HG02759 (cell line): ENCODE data around the gene MAGIX.
A peak's percentile ranks its signal among the peaks of the same experiment; 100 is the strongest.
"Not testable (repeated sequence)": the region's sequence is repeated elsewhere in the genome, so short reads cannot be mapped to it uniquely, and the experiment has no call there.

Experiments
- ATAC-seq: cut with Tn5 transposase; IDR thresholded peaks from one replicate; pipeline ENCODE4 v1.9.1; 2021; ENCODE audit warnings: mild to moderate bottlenecking, moderate library complexity; ENCODE audit not compliant: unreplicated experiment

The MAGIX gene

DNA sequence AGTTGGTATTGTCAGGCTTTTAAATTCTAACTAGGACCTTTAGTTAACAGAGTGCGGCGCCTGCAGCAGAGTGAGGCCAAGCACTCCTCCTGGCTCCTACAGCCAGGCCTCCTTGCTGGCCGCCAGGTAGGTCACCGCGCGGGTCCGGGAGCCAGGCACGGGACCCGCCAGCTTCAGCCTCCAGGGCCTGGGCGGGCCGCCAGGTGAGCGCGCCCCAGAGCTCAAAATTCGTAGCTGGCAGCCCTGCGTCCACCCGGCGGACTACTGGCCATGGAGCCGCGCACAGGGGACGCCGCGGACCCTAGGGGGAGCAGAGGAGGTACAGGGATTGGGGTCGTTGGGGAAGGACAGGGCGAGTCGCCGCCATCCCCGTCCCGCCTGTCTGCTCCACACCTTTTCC is at the start of gene MAGIX:
TSS of gene MAGIX (plus strand) at position 139 of the 400 bp plus-strand sequence. CDS start at position 271, 132 bp downstream.
- ATAC-seq = no peak

DNA sequence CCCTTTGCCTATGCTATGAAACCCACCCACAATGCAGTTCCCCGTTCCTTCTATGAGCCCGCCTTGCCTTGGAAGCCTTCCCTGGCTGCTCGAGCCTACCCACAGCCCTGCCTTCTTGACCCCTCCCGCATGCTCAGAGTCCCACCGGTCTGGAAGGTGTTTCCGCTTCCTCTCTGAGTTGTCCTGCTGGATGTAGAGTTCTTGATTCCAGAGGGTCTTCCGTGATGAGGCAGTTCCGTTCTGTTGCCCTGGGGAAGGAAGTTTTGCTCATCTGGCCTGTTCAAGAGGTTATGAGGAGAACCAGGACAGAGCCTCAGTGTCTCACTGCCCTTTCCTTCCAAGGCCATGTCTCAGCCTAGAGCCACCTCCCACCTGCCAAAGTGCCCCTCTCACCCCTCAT is 46.5 kb upstream of the MAGIX start:
- ATAC-seq = no peak

DNA sequence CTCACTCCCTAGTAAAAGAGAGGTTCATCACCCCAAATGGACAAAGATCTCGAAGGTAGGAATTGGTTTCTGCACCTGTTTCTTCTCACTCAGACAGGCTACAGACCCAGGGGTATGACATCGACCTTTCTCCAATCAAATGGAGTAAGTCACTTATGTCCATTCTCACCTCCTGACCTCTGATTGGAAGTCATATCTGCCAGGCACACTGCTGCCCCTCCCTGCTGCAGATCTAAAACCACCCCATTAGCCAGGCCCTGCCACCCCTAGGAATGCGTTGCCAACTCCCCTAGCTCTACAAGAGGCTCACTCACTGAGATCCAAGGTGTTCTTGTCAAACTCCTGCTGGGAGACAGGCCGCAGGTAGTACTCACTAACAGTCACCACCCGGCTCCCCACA is 45.8 kb upstream of the MAGIX start:
- ATAC-seq = no peak

- ATAC-seq = no peak
Measured at GRCh38 chrX:49117581-49117980, 45.0 kb upstream of the MAGIX start.

GRCh38 chrX:49120091-49120490 is 42.5 kb upstream of the MAGIX start:
- ATAC-seq = no peak

GRCh38 chrX:49122499-49122898 is 40.1 kb upstream of the MAGIX start:
- ATAC-seq = no peak

DNA sequence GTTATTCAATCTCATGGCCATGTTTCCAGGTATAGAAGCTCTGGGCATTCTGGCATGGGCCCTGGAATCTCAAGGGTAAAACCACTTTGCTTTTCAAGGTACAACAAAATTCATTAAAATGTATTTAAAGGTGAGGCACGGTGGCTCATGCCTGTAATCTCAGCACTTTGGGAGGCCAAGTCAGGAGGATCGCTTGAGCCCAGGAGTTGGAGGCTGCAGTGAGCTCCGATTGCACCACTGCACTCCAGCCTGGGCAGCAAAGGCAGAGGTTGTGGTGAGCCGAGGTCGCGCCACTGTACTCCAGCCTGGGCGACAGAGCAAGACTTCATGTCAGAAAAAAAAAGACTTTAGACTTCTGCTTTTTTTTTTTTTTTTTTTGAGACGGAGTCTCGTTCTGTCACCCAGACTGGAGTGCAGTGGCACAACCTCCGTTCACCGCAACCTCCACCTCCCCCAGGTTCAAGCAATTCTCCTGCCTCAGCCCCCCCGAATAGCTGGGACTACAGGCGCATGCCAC is 34.8 kb upstream of the MAGIX start:
- ATAC-seq = not testable (repeated sequence)

DNA sequence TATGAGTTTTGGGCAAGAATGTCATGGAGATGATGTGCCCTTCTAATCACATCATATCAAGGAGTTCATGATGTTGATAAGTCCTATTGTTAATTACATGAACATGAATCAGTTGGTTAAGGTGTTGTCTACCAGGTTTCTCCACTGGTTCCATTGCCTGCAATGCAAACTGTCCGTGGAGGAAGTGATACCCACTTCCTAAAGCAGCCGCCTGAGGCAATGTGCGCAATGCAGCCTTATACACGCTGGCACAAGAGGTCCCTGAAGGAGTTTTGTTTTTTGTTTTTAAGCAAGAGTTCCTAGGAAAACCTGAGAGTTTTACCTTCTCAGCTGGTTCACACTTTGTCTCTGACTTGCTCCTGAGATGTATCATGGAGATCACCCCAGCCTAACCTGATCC is 33.1 kb upstream of the MAGIX start:
- no peak for ATAC-seq

DNA sequence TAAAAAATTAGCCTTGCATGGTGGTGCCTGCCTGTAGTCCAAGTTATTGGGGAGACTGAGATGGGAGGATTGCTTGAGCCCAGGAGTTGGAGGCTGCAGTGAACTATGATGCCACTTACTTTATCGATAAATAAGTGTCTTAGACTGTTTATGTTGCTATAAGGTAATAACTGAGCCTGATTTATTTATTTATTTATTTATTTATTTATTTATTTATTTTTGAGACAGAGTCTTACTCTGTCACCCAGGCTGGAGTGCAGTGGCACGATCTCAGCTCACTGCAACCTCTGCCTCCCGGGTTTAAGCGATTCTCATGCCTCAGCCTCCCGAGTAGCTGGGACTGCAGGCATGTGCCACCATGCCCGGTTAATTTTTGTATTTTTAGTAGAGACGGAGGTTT is 30.3 kb upstream of the MAGIX start:
- ATAC-seq = not testable (repeated sequence)

GRCh38 chrX:49133759-49134158 is 28.8 kb upstream of the MAGIX start:
- no peak for ATAC-seq

- no peak for ATAC-seq
Measured at GRCh38 chrX:49137492-49137891, 25.1 kb upstream of the MAGIX start.

DNA sequence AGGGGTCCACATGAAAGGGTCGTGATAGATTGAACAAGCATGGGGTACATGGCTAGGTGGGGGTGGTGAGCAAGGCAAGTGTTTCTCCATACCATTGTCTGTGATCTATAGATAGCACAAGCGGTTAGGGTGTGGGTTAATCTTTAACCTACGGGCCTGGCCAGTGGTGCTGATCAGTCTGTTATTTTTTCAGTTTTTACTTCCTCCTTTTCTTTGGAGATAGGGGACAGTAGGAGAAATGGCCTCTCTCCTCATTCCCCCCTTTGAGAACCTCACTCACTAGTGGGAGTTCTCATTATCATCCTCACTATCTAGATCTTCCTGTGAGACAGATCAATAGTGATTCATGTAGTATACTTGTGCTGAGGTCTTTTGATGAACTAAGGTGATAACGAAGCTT is 22.8 kb upstream of the MAGIX start:
- ATAC-seq = no peak

- ATAC-seq = not testable (repeated sequence)
Measured at GRCh38 chrX:49142264-49142663, 20.3 kb upstream of the MAGIX start.

- not testable (repeated sequence) for ATAC-seq
Measured at GRCh38 chrX:49143154-49143553, 19.4 kb upstream of the MAGIX start.

DNA sequence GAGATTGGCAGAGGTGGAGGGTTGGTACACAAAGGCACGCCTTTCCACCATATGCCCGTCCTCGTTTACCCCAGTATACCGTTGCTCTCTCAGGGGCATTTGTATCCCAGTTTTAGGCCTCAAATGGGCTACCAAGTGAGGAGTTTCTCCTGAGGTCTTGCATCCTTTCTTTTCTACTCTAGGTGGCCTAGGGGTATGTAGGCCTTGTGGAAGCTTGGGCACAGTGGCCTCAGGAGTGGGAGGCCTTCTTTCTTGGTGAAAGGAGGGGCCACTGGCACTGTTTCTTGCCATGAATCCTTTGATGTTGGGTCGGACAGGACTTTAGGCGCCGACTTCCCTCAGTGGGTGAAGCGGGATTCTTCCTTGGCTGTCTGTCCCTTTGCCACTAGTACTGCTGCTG is 15.3 kb upstream of the MAGIX start:
- ATAC-seq = no peak

DNA sequence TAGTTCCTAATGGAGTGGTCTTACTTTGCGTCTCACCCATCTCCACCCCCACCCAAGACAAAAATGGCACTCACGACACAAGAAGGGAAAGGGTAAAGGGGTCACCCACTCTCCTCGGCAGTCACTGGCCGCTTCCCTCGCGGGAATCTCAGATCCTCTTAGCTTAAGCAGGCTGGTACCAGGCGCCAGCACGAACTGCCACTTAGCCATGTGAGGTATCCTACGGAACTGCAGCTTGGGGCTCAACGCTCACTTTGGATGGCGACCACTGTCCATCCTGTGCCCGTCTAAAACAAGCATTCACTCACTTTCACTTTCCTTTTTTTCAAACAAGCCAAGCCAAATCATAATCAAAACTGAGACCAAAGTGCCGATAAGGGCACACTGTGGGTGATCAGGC is 14.6 kb upstream of the MAGIX start:
- ATAC-seq = no peak

DNA sequence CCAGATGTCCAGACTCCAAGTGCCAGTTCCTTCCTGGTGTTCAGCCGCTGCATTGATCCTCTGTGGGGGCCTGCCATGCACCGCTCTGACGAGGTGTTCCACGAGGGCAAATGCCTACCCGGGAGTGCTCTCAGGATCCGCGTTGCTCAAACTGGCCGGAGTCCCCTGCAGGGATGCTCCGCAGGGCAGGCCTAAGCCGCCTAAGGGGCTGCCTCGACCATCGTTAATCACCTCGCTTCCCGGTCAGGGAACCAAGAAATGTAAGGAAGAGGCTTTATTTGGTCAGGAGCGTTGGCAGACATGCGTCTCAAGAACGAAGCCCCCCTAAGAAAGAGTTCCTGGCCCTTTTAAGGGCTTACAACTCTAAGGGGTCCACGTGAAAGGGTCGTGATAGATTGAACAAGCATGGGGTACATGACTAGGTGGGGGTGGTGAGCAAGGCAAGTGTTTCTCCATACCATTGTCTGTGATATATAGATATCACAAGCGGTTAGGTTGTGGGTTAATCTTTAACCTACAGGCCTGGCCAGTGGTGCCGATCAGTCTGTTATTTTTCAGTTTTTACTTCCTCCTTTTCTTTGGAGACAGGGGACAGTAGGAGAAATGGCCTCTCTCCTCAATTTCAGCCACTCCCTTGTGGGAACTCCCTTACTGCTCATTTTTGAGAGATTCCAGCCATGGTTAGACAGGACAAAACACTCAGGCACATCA is 14.0 kb upstream of the MAGIX start:
- not testable (repeated sequence) for ATAC-seq

GRCh38 chrX:49149291-49149690 is 13.3 kb upstream of the MAGIX start:
- not testable (repeated sequence) for ATAC-seq

GRCh38 chrX:49153467-49153866 is 9.1 kb upstream of the MAGIX start:
- no peak for ATAC-seq

DNA sequence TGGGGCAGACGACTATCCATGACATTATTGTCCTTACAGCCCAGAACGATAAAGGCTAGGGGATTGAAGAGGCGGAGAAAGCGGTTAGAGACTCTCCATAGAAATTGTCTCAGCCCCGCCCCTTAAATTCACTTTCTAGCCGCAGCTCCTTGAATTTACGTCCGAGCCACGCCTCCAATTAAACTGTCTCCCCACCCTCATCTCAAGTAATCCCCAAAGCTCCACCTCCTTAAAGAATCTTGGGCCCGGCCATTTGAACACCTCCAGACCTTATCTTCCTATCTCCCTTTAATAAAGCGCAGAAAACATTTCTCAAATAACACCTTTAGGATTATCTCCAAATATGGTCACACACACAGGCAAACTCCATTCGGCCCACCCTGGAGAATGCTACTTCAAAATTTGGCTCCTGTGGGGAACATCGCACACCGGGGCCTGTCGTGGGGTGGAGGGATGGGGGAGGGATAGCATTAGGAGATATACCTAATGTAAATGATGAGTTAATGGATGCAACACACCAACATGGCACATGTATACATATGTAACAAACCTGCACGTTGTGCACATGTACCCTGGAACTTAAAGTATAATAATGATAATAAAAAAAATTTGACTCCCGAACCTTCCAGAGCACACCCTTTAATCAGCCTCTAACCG is 7.2 kb upstream of the MAGIX start:
- no peak for ATAC-seq

GRCh38 chrX:49155900-49156837 is 6.4 kb upstream of the MAGIX start:
- ATAC-seq = peak; percentile 94
